Natural killer cell (primary cell): ENCODE measurements around the gene ACTRT3. TPM values are rescaled to one million over a fixed set of nuclear protein-coding genes. Genes with fewer than 3 reads are reported as not detected.
"Not testable (repeated sequence)": the region's sequence is repeated elsewhere in the genome, so short reads cannot be mapped to it uniquely, and the experiment has no call there.

Experiments used
- ATAC-seq, 3 donors: fragments of 150-1000 bp in 2 of 3; fragments of 200-7000 bp in 1 of 3; cut with Tn5 transposase; 1 replicate in 1 of 3; 2 replicates in 2 of 3; pipeline ENCODE4 v1.10.0; 2021; ENCODE audit warnings: mild to moderate bottlenecking in 2 of 3, moderate library complexity in 2 of 3
- DNase-seq, 2 donors: peaks; one replicate each; pipeline versions ENCODE4 v3.0.0 to v3.0.0-alpha.2; 2013 to 2021; ENCODE audit warnings: mixed read lengths in 1 of 2
- H3K27ac ChIP-seq: one replicate; pipeline ENCODE4 v1.5.1; 2013; ENCODE audit warnings: mild to moderate bottlenecking, low read length
- H3K27me3 ChIP-seq: one replicate; pipeline ENCODE4 v1.6.1; 2013; ENCODE audit warnings: low read length; ENCODE audit not compliant: control insufficient read depth, insufficient read depth
- H3K36me3 ChIP-seq: one replicate; pipeline ENCODE4 v1.6.1; 2013; ENCODE audit warnings: low read length; ENCODE audit not compliant: control insufficient read depth, insufficient read depth
- H3K4me1 ChIP-seq: one replicate; pipeline ENCODE4 v1.6.1; 2013; ENCODE audit warnings: low read length; ENCODE audit not compliant: control insufficient read depth, insufficient read depth
- H3K4me3 ChIP-seq: one replicate; pipeline ENCODE4 v1.5.1; 2013; ENCODE audit warnings: low read length
- H3K9me3 ChIP-seq: one replicate; pipeline ENCODE4 v1.6.1; 2013; ENCODE audit warnings: low read length; ENCODE audit not compliant: control insufficient read depth, insufficient read depth
- H3K27ac Mint-ChIP-seq, 2 donors: one replicate each; pipeline ENCODE4 v1.8.0; 2022; ENCODE audit warnings: mild to moderate bottlenecking in 2 of 2, mixed read lengths in 2 of 2, moderate library complexity in 1 of 2
- H3K27me3 Mint-ChIP-seq, 2 donors: one replicate each; pipeline ENCODE4 v1.8.0; 2022; ENCODE audit warnings: low read depth in 2 of 2, mixed read lengths in 2 of 2
- H3K36me3 Mint-ChIP-seq: one replicate; pipeline ENCODE4 v1.8.0; 2022; ENCODE audit warnings: mixed read lengths
- H3K4me1 Mint-ChIP-seq, 2 donors: one replicate each; pipeline ENCODE4 v1.8.0; 2022; ENCODE audit warnings: mixed read lengths in 2 of 2
- H3K4me3 Mint-ChIP-seq: one replicate; pipeline ENCODE4 v1.8.0; 2022; ENCODE audit warnings: mild to moderate bottlenecking, moderate library complexity, mixed read lengths
- H3K9me3 Mint-ChIP-seq, 2 donors: one replicate each; pipeline ENCODE4 v1.8.0; 2022; ENCODE audit warnings: mixed read lengths in 2 of 2
- WGBS: methylation state at CpG from one replicate; pipeline ENCODE4 v1.1.7; 2013; ENCODE audit warnings: missing lambda C conversion rate; ENCODE audit not compliant: insufficient coverage; 5-methylcytosine and 5-hydroxymethylcytosine counted together
- intact Hi-C: fragments of 100-400 bp; cut with micrococcal nuclease; formaldehyde crosslinking; loops from one replicate; pipeline ENCODE4 v1.14.2; 2022
- total RNA-seq, 4 donors: library from RNA; stranded (reverse); fragments of 120-200 nt in 1 of 4; gene quantifications; one replicate each; pipeline versions ENCODE4 v1.2.3 to v1.2.4, GENCODE V29; 2013 to 2022
- TF ChIP-seq, protein P1 (sequence below): fragments of 200-600 bp; IDR thresholded peaks from one replicate; pipeline ENCODE4 v1.8.0; 2022; ENCODE audit warnings: antibody characterized with exemption

ACTRT3 gene
- total RNA-seq, 3 donors from 2014 or later (not counting 1 experiment from before 2014, with no cell fraction given), result 0.68 TPM; not detected in 2

DNA sequence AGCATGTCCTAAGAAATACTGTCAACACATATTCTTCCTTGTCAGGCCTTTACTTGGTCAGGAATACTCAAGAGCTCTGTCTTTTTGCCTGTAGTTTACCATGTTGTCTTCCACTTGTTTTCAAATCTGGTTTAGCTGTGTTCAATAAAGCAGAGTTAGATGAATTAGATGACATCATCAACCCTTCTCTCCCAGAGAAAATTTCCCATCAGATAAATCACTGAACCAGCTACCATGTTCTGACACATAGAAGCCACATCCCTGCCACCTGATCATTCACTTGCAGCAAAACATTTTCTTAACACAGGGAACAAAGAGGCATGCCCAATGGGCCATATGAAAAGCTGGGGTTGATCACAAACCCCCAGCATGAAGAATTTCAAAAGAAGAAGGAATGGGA is 46.6 kb downstream of the ACTRT3 start:
- ATAC-seq (no peak), DNase-seq (no peak)
- Mint-ChIP-seq H3K9me3 (peaks cover 0 to 2% of the 10 kb centered on the region in 2 donors), H3K27me3 (peaks cover 17 to 30% of the 10 kb centered on the region in 2 donors), H3K27ac (no peak overlapping the region), H3K4me3 (no peak overlapping the region), H3K36me3 (no peaks in the 10 kb centered on the region), H3K4me1 (no peaks in the 10 kb centered on the region)
- Histone ChIP-seq H3K36me3 (no peaks in the 10 kb centered on the region), H3K27ac (no peak overlapping the region), H3K4me3 (no peak overlapping the region), H3K27me3 (peaks cover 7% of the 10 kb centered on the region), H3K9me3 (no peaks in the 10 kb centered on the region), H3K4me1 (no peaks in the 10 kb centered on the region)
- TF ChIP-seq, protein P1, sequence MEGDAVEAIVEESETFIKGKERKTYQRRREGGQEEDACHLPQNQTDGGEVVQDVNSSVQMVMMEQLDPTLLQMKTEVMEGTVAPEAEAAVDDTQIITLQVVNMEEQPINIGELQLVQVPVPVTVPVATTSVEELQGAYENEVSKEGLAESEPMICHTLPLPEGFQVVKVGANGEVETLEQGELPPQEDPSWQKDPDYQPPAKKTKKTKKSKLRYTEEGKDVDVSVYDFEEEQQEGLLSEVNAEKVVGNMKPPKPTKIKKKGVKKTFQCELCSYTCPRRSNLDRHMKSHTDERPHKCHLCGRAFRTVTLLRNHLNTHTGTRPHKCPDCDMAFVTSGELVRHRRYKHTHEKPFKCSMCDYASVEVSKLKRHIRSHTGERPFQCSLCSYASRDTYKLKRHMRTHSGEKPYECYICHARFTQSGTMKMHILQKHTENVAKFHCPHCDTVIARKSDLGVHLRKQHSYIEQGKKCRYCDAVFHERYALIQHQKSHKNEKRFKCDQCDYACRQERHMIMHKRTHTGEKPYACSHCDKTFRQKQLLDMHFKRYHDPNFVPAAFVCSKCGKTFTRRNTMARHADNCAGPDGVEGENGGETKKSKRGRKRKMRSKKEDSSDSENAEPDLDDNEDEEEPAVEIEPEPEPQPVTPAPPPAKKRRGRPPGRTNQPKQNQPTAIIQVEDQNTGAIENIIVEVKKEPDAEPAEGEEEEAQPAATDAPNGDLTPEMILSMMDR, result no peak
- intact Hi-C loops, result no loop called here

DNA sequence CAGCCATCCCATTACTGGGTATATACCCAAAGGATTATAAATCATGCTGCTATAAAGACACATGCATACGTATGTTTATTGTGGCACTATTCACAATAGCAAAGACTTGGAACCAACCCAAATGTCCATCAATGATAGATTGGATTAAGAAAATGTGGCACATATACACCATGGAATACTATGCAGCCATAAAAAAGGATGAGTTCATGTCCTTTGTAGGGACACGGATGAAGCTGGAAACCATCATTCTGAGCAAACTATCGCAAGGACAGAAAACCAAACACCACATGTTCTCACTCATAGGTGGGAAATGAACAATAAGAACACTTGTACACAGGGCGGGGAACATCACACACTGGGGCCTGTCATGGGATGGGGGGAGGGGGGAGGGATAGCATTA is 50.9 kb downstream of the ACTRT3 start:
- H3K9me3 Mint-ChIP-seq, H3K27ac Mint-ChIP-seq, H3K36me3 ChIP-seq, ATAC-seq, H3K27me3 ChIP-seq, H3K4me1 ChIP-seq, H3K27ac ChIP-seq, DNase-seq, H3K4me3 ChIP-seq, H3K4me3 Mint-ChIP-seq, intact Hi-C loops, H3K9me3 ChIP-seq, H3K4me1 Mint-ChIP-seq: not testable (repeated sequence)
- peaks cover 24 to 31% of the 10 kb centered on the region in 2 donors for H3K27me3 Mint-ChIP-seq
- H3K36me3 Mint-ChIP-seq, result peaks cover 15% of the 10 kb centered on the region
- whole genome bisulfite sequencing, result 100% methylated on average over 1 of the region's 4 CpGs

Other genes starting within 250 kb of the ACTRT3 start
- gene MECOM, start 105.8 kb downstream of the ACTRT3 start, total RNA-seq, result under 1 TPM in 1 of 3 donors, not detected in 2; 0.14 TPM
- 1 to 10 TPM in 2 of 3 donors, under 1 TPM in 1; 0.92 to 2.7 (median 1.3) TPM for gene TERC, start 4.5 kb downstream of the ACTRT3 start, total RNA-seq
- 10 to 100 TPM; 19.5 to 29.9 (median 29.2) TPM for gene MYNN, start 3.8 kb upstream of the ACTRT3 start, total RNA-seq
- not detected for gene LRRIQ4, start 43.3 kb upstream of the ACTRT3 start, total RNA-seq
- gene LRRC34, start 43.3 kb upstream of the ACTRT3 start, total RNA-seq, result 1 to 10 TPM in 1 of 3 donors, under 1 TPM in 2; 0.45 to 1.0 (median 0.48) TPM
- gene LRRC31, start 100.4 kb upstream of the ACTRT3 start, total RNA-seq, result not detected
- not detected for gene SAMD7, start 142.0 kb upstream of the ACTRT3 start, total RNA-seq
- gene SEC62, start 197.2 kb upstream of the ACTRT3 start, total RNA-seq, result 10 to 100 TPM; 83.3 to 88.5 (median 86.6) TPM